ENCODE results near the gene BCAS1.

DNA sequence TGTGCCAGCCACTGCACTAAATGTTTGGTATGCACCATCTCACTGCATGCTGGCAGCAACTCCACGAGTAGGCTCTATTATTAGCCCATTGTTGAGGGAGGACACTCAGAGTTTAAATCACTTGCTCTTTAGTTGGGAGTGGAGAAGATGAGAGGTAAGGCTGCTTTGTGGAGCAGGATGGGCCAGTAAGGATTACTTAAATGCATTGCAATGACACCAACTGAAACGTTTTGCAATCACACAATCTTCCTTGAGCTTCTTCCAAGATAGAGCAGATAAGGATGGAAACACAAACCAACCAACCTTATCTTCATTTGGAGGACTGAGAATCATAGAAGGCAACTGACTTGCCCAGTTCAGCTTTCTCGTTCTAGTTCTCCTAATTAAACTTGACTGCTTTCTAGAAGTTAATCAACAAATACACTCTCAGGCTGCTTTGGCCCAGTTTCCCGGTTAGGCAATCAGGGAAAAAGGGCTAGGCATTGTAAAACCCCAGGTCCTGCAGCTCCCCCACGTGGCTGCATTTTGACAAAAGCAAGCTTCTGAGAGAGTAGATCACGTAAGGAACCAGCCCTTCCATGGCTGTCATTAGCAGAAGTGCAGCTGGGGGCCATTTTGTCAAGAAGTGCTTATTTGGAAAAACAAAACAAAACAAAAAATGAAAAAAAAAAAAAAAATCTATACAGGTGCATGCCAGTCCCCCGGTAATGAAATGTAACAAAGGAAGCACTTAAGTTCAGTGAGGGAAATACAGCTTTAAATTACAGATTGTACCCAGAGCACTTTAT, 130.6 kb downstream of the BCAS1 start:
- TF ChIP-seq, protein P1, sequence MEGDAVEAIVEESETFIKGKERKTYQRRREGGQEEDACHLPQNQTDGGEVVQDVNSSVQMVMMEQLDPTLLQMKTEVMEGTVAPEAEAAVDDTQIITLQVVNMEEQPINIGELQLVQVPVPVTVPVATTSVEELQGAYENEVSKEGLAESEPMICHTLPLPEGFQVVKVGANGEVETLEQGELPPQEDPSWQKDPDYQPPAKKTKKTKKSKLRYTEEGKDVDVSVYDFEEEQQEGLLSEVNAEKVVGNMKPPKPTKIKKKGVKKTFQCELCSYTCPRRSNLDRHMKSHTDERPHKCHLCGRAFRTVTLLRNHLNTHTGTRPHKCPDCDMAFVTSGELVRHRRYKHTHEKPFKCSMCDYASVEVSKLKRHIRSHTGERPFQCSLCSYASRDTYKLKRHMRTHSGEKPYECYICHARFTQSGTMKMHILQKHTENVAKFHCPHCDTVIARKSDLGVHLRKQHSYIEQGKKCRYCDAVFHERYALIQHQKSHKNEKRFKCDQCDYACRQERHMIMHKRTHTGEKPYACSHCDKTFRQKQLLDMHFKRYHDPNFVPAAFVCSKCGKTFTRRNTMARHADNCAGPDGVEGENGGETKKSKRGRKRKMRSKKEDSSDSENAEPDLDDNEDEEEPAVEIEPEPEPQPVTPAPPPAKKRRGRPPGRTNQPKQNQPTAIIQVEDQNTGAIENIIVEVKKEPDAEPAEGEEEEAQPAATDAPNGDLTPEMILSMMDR (IDR thresholded peaks at IDR 0.05 in 8 of 11, conservative IDR thresholded peaks at IDR 0.05 in 3 of 11): peak; percentile 68 to 94 (median 80)
- no peak for TF ChIP-seq POLR2A (IDR thresholded peaks at IDR 0.05)
